Esophagus muscularis mucosa (tissue), 4 donors: ENCODE measurements around the gene OLFM4. TPM values are rescaled to one million over a fixed set of nuclear protein-coding genes. Genes with fewer than 3 reads are reported as not detected.

ENCODE experiments used
- DNase-seq: peaks from one replicate; pipeline ENCODE4 v3.0.0-alpha.2; 2017; ENCODE audit errors: extremely low spot score
- H3K27ac ChIP-seq, 4 donors: fragments of 200-600 bp; sonication (generic); replicated peaks in 1 of 4; 1 replicate in 3 of 4; 2 replicates in 1 of 4; pipeline ENCODE4 v1.5.1; 2016 to 2019; ENCODE audit warnings: mild to moderate bottlenecking in 1 of 4
- H3K27me3 ChIP-seq, 4 donors: fragments of 200-600 bp; sonication (generic); one replicate each; pipeline versions ENCODE4 v1.5.1 to v1.6.0; 2016 to 2019
- H3K36me3 ChIP-seq, 4 donors: fragments of 200-600 bp; sonication (generic); one replicate each; pipeline ENCODE4 v1.5.1; 2016 to 2019
- H3K4me1 ChIP-seq, 4 donors: fragments of 200-600 bp; sonication (generic); one replicate each; pipeline ENCODE4 v1.5.1; 2016 to 2019
- H3K4me3 ChIP-seq, 4 donors: fragments of 200-600 bp; sonication (generic); 1 replicate in 2 of 4; 2 replicates in 2 of 4; pipeline ENCODE4 v1.5.1; 2016 to 2019; ENCODE audit warnings: mild to moderate bottlenecking in 4 of 4, moderate library complexity in 1 of 4
- H3K9me3 ChIP-seq, 4 donors: fragments of 200-600 bp; sonication (generic); 1 replicate in 3 of 4; 2 replicates in 1 of 4; pipeline ENCODE4 v1.5.1; 2016 to 2019
- EP300 ChIP-seq: sonication (generic); formaldehyde crosslinking; IDR thresholded peaks from one replicate; pipeline ENCODE4 v1.6.1; 2017; ENCODE audit warnings: antibody characterized with exemption
- POLR2A ChIP-seq: fragments of 450-650 bp; IDR thresholded peaks from one replicate; pipeline ENCODE4 v1.6.1; 2017; ENCODE audit warnings: antibody characterized with exemption, moderate library complexity, mild to moderate bottlenecking, low read depth
- POLR2AphosphoS5 ChIP-seq, 2 donors: sonication (generic); formaldehyde crosslinking; IDR thresholded peaks; one replicate each; pipeline ENCODE4 v1.6.1; 2017; ENCODE audit warnings: antibody characterized with exemption in 2 of 2
- WGBS: methylation state at CpG from one replicate; pipeline ENCODE4 v1.1.5; 2018; 5-methylcytosine and 5-hydroxymethylcytosine counted together
- intact Hi-C: fragments of 100-400 bp; cut with DNase I; formaldehyde crosslinking; loops from one replicate; pipeline ENCODE4 v1.15.1; 2023
- total RNA-seq, 4 donors: library from RNA; depleted of rRNA; stranded (reverse); fragments of >200 nt; gene quantifications; one replicate each; pipeline versions ENCODE4 v1.1.0 to v1.2.1, GENCODE V29; 2016
- TF ChIP-seq, protein P1 (sequence below), 3 experiments: fragments of 200-600 bp in 2 of 3; fragments of 450-650 bp in 1 of 3; sonication (generic) in 2 of 3; IDR thresholded peaks; one replicate each; pipeline ENCODE4 v1.5.1; 2017 to 2019; ENCODE audit warnings: antibody characterized with exemption in 3 of 3, mild to moderate bottlenecking in 2 of 3, moderate library complexity in 1 of 3

The OLFM4 gene
- total RNA-seq, 4 donors from 2014 or later, result under 0.01 to 0.66 (median 0.13) TPM; not detected in 1

- Histone ChIP-seq H3K4me3 (no peak overlapping the region), H3K27ac (no peak overlapping the region), H3K27me3 (no peaks in the 10 kb centered on the region), H3K4me1 (no peaks in the 10 kb centered on the region), H3K9me3 (no peaks in the 10 kb centered on the region), H3K36me3 (no peaks in the 10 kb centered on the region)
- intact Hi-C loops, result no loop called here
- TF ChIP-seq POLR2A (no peak), EP300 (no peak), POLR2AphosphoS5 (IDR thresholded peaks at IDR 0.05) (no peak)
- TF ChIP-seq, protein P1, sequence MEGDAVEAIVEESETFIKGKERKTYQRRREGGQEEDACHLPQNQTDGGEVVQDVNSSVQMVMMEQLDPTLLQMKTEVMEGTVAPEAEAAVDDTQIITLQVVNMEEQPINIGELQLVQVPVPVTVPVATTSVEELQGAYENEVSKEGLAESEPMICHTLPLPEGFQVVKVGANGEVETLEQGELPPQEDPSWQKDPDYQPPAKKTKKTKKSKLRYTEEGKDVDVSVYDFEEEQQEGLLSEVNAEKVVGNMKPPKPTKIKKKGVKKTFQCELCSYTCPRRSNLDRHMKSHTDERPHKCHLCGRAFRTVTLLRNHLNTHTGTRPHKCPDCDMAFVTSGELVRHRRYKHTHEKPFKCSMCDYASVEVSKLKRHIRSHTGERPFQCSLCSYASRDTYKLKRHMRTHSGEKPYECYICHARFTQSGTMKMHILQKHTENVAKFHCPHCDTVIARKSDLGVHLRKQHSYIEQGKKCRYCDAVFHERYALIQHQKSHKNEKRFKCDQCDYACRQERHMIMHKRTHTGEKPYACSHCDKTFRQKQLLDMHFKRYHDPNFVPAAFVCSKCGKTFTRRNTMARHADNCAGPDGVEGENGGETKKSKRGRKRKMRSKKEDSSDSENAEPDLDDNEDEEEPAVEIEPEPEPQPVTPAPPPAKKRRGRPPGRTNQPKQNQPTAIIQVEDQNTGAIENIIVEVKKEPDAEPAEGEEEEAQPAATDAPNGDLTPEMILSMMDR (IDR thresholded peaks at IDR 0.05), result no peak
- peak; percentile 86 for DNase-seq
- 66% methylated on average over 5 of the region's 6 CpGs for WGBS
These were observed 46.9 kb downstream of the OLFM4 start for GRCh38 chr13:53075356-53076041.

GRCh38 chr13:53079691-53080090, 51.1 kb downstream of the OLFM4 start:
- 75% methylated on average over 8 of the region's 8 CpGs for WGBS
- Histone ChIP-seq H3K27ac (no peak overlapping the region), H3K27me3 (no peaks in the 10 kb centered on the region), H3K9me3 (peaks cover 0 to 9% (median 3%) of the 10 kb centered on the region in 4 donors), H3K4me3 (no peak overlapping the region), H3K36me3 (no peaks in the 10 kb centered on the region), H3K4me1 (no peaks in the 10 kb centered on the region)
- DNase-seq, result no peak
- TF ChIP-seq POLR2AphosphoS5 (IDR thresholded peaks at IDR 0.05) (no peak), POLR2A (no peak), EP300 (no peak)
- TF ChIP-seq, protein P1 (IDR thresholded peaks at IDR 0.05), result no peak
- intact Hi-C loops, result no loop called here

DNA sequence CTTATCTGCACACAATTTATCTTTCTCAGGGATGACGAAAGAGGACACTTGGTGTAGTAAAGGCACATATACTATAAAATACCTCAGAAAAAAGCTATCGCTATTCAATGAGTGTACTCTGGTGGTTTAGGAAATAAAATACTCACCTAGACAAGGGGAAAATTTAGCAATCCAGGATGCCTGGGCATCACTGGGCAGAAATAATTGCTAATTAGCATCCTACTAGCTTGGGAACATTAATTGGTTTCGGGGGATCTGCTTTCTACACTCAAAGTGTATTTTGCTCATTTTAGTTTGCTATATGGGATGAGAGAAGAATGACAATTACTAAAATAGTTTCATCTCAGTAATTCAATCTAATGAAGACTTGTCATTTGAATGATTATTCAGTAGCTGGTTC, 60.3 kb downstream of the OLFM4 start:
- Histone ChIP-seq H3K9me3 (peaks cover 0 to 6% (median 0%) of the 10 kb centered on the region in 4 donors), H3K36me3 (no peaks in the 10 kb centered on the region), H3K27ac (no peak overlapping the region), H3K4me1 (peaks cover 0 to 2% (median 0%) of the 10 kb centered on the region in 4 donors), H3K27me3 (no peaks in the 10 kb centered on the region), H3K4me3 (no peak overlapping the region)
- 64% methylated on average over 3 of the region's 3 CpGs for WGBS
- intact Hi-C loops, result no loop called here
- TF ChIP-seq POLR2AphosphoS5 (IDR thresholded peaks at IDR 0.05) (no peak), POLR2A (no peak), EP300 (no peak)
- TF ChIP-seq, protein P1 (IDR thresholded peaks at IDR 0.05), result no peak
- DNase-seq, result peak; percentile 5

DNA sequence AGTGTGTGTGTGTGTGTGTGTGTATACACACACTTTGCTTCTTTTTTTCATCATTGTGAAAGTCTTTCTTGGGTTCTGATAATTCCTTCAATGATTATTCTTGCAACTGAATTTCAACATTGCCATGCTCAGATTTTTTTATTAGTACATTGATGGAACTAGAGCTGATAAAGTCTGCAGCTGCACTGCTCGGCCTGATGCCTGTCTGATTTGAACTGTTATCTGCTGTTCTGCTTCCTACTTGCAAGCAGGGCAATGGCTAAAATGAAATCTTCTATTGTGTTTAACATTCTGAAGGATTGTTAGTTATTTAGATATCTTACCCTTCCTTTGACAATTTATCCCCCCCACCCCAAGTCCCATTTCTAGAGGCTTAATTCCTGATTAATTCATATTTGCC, 61.3 kb downstream of the OLFM4 start:
- Histone ChIP-seq H3K4me1 (peaks cover 0 to 2% (median 0%) of the 10 kb centered on the region in 4 donors), H3K27me3 (no peaks in the 10 kb centered on the region), H3K27ac (no peak overlapping the region), H3K9me3 (no peaks in the 10 kb centered on the region), H3K36me3 (no peaks in the 10 kb centered on the region), H3K4me3 (no peak overlapping the region)
- intact Hi-C loops, result no loop called here
- 67% methylated on average over 1 of the region's 1 CpG for WGBS
- no peak for DNase-seq
- TF ChIP-seq POLR2AphosphoS5 (IDR thresholded peaks at IDR 0.05) (no peak), EP300 (no peak), POLR2A (no peak)
- TF ChIP-seq, protein P1 (IDR thresholded peaks at IDR 0.05), result no peak
